Activated CD4-positive, alpha-beta T cell treated with anti-CD3 and anti-CD28 coated beads, Interleukin-2, amount 50 U/mL, for 24 hours (primary cell): ENCODE data around the gene PUS7L.

Experiments used
- DNase-seq, 2 donors: peaks; one replicate each; pipeline ENCODE4 v3.0.0-alpha.2; 2020; ENCODE audit warnings: low read depth in 1 of 2, low spot score in 1 of 2

PUS7L gene

DNA sequence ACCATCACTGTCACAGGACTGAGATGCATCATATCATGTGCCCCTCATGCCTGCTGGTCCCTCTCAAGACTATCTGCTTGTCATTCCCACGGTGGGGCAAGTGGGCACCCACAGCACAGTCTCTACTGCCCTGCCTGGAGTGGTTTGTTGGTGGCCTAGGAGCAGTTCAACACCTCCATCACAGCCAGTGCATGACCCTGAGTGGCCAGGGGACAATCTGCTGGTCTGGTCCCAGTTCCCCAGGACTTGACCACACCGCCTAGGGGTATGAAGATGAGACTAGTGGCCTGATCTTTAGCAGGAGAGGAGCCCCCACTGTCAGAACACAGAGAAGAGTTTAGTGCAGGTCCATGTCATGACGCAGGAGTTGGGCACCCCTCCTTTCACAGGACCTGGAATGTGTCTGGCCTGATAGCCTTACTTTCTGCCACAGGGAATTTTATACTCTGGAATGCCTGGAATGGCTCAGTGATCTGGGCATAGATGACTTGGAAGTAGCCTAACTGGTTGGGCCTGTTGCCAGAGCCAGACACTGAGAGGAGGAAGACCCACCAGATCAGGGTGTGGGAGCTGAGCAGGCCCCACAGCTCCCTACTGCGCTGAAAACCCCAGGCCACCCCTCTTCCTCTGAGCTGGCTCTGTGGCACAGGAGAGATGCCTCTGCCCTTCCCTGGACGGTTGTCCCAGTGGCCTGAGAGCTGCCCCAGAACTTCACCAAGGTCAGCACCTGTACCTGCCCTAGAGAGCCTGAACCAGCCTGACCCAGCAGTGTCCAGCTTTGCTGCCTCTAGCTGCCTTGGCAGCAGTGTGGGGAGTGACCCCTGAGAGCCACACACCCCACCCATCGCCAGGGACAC, 83.3 kb downstream of the PUS7L start:
- DNase-seq, result no peak

DNA sequence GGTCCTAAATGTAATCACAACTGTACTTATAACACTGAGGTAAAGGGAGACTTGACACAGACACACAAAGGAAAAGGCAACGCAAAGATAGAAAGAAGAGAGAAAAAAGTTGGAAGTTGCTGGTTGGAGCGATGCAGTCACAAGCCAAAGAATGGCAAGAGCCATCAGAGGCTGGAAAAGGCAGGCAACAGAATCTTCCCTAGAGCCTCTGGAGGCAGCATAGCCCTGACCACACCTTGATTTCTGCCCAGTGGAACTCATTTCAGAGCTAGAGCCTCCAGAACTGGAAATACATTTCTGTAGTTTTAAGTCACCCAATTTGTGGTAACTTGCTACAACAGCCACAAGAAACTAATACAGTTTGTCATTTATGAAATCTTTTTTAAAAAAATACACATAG, 89.2 kb downstream of the PUS7L start:
- DNase-seq, result no peak
